HepG2 (cell line): ENCODE measurements around the gene ATP6V1C2.

Experiments
- EZH2 ChIP-seq: conservative IDR thresholded peaks from 2 replicates; pipeline ENCODE4 v1.6.1; 2012; ENCODE audit warnings: mild to moderate bottlenecking, low read depth, low read length, moderate library complexity
- KLF9 ChIP-seq: IDR thresholded peaks from 2 replicates; pipeline ENCODE4 v1.6.1; 2016; ENCODE audit warnings: low read depth
- MBNL3 ChIP-seq: fragments of 250-450 bp; sonication (Bioruptor Pico); conservative IDR thresholded peaks from 2 replicates; pipeline ENCODE4 v1.8.0; 2022; ENCODE audit warnings: mild to moderate bottlenecking, inconsistent platforms
- ONECUT2 ChIP-seq: sonication (generic); formaldehyde crosslinking; IDR thresholded peaks from 2 replicates; pipeline ENCODE4 v1.4.0; 2020; ENCODE audit warnings: missing genetic modification reagents
- PAWR ChIP-seq: sonication (generic); formaldehyde crosslinking; IDR thresholded peaks from 2 replicates; pipeline ENCODE4 v1.4.0; 2020; ENCODE audit warnings: missing genetic modification reagents, mild to moderate bottlenecking, borderline replicate concordance
- TAF1 ChIP-seq: sonication (generic); formaldehyde crosslinking; IDR thresholded peaks from 2 replicates; pipeline ENCODE4 v1.4.0; 2020; ENCODE audit warnings: missing genetic modification reagents
- TEAD2 ChIP-seq: sonication (generic); formaldehyde crosslinking; IDR thresholded peaks from 2 replicates; pipeline ENCODE4 v1.9.0; 2021; ENCODE audit warnings: missing genetic modification reagents
- U2AF1 ChIP-seq: fragments of 200-400 bp; formaldehyde crosslinking; optimal IDR thresholded peaks from 2 replicates; pipeline ENCODE3; 2017; ENCODE audit warnings: mild to moderate bottlenecking, low read depth, low read length
- ZKSCAN1 ChIP-seq: fragments of 150-350 bp; IDR thresholded peaks from 2 replicates; pipeline ENCODE4 v1.6.1; 2014; ENCODE audit warnings: low read length
- TF ChIP-seq, protein P1 (sequence below): sonication (generic); formaldehyde crosslinking; IDR thresholded peaks from 2 replicates; pipeline ENCODE4 v1.9.0; 2021; ENCODE audit warnings: missing genetic modification reagents, mild to moderate bottlenecking, borderline replicate concordance
- TF ChIP-seq, protein P2 (sequence below): sonication (generic); formaldehyde crosslinking; IDR thresholded peaks from 2 replicates; pipeline ENCODE4 v1.4.0; 2020; ENCODE audit warnings: missing genetic modification reagents, borderline replicate concordance
- TF ChIP-seq, protein P3 (sequence below), 2 experiments: IDR thresholded peaks; 2 replicates each; pipeline ENCODE4 v1.6.1; 2011 to 2012; ENCODE audit warnings: low read length in 2 of 2, borderline replicate concordance in 1 of 2, low read depth in 1 of 2, mild to moderate bottlenecking in 1 of 2, moderate library complexity in 1 of 2
- TF ChIP-seq, protein P4 (sequence below): sonication (generic); formaldehyde crosslinking; IDR thresholded peaks from 2 replicates; pipeline ENCODE4 v1.8.0; 2022; ENCODE audit warnings: mild to moderate bottlenecking, missing genetic modification reagents
- TF ChIP-seq, protein P5 (sequence below): sonication (generic); formaldehyde crosslinking; IDR thresholded peaks from 2 replicates; pipeline ENCODE4 v1.8.1; 2022; ENCODE audit warnings: mild to moderate bottlenecking, missing genetic modification reagents

DNA sequence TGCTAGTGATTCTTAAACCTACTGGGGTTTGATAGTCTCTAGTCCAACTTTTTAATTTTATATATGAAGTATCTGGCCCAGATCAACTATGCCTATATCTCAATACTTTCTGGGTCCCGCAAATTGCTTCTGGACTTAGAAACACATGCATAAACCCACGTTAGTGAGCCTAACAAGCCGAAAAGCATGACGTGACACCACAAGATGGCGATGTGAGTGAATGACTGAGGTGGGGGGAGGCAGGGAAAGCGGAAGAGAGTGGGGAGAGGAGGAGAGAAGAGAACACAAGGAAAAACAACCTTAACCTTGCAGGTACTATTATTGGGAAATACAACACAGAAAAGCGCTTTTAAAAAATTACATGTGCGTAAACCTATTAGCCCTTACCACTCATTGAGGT is 77.4 kb downstream of the ATP6V1C2 start:
- TF ChIP-seq, protein P1, sequence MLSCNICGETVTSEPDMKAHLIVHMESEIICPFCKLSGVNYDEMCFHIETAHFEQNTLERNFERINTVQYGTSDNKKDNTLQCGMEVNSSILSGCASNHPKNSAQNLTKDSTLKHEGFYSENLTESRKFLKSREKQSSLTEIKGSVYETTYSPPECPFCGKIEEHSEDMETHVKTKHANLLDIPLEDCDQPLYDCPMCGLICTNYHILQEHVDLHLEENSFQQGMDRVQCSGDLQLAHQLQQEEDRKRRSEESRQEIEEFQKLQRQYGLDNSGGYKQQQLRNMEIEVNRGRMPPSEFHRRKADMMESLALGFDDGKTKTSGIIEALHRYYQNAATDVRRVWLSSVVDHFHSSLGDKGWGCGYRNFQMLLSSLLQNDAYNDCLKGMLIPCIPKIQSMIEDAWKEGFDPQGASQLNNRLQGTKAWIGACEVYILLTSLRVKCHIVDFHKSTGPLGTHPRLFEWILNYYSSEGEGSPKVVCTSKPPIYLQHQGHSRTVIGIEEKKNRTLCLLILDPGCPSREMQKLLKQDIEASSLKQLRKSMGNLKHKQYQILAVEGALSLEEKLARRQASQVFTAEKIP (CRISPR knock-in tag) = no peak
- TF ChIP-seq EZH2 (no peak), MBNL3 (CRISPR knock-in tag) (no peak), TAF1 (CRISPR knock-in tag) (no peak), KLF9 (CRISPR knock-in tag) (no peak), ZKSCAN1 (no peak), TEAD2 (no peak), U2AF1 (no peak), PAWR (CRISPR knock-in tag) (no peak), ONECUT2 (no peak)
- TF ChIP-seq, protein P2, sequence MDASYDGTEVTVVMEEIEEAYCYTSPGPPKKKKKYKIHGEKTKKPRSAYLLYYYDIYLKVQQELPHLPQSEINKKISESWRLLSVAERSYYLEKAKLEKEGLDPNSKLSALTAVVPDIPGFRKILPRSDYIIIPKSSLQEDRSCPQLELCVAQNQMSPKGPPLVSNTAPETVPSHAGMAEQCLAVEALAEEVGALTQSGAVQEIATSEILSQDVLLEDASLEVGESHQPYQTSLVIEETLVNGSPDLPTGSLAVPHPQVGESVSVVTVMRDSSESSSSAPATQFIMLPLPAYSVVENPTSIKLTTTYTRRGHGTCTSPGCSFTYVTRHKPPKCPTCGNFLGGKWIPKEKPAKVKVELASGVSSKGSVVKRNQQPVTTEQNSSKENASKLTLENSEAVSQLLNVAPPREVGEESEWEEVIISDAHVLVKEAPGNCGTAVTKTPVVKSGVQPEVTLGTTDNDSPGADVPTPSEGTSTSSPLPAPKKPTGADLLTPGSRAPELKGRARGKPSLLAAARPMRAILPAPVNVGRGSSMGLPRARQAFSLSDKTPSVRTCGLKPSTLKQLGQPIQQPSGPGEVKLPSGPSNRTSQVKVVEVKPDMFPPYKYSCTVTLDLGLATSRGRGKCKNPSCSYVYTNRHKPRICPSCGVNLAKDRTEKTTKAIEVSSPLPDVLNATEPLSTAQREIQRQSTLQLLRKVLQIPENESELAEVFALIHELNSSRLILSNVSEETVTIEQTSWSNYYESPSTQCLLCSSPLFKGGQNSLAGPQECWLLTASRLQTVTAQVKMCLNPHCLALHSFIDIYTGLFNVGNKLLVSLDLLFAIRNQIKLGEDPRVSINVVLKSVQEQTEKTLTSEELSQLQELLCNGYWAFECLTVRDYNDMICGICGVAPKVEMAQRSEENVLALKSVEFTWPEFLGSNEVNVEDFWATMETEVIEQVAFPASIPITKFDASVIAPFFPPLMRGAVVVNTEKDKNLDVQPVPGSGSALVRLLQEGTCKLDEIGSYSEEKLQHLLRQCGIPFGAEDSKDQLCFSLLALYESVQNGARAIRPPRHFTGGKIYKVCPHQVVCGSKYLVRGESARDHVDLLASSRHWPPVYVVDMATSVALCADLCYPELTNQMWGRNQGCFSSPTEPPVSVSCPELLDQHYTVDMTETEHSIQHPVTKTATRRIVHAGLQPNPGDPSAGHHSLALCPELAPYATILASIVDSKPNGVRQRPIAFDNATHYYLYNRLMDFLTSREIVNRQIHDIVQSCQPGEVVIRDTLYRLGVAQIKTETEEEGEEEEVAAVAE (CRISPR knock-in tag) = no peak
- TF ChIP-seq, protein P3, sequence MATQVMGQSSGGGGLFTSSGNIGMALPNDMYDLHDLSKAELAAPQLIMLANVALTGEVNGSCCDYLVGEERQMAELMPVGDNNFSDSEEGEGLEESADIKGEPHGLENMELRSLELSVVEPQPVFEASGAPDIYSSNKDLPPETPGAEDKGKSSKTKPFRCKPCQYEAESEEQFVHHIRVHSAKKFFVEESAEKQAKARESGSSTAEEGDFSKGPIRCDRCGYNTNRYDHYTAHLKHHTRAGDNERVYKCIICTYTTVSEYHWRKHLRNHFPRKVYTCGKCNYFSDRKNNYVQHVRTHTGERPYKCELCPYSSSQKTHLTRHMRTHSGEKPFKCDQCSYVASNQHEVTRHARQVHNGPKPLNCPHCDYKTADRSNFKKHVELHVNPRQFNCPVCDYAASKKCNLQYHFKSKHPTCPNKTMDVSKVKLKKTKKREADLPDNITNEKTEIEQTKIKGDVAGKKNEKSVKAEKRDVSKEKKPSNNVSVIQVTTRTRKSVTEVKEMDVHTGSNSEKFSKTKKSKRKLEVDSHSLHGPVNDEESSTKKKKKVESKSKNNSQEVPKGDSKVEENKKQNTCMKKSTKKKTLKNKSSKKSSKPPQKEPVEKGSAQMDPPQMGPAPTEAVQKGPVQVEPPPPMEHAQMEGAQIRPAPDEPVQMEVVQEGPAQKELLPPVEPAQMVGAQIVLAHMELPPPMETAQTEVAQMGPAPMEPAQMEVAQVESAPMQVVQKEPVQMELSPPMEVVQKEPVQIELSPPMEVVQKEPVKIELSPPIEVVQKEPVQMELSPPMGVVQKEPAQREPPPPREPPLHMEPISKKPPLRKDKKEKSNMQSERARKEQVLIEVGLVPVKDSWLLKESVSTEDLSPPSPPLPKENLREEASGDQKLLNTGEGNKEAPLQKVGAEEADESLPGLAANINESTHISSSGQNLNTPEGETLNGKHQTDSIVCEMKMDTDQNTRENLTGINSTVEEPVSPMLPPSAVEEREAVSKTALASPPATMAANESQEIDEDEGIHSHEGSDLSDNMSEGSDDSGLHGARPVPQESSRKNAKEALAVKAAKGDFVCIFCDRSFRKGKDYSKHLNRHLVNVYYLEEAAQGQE (IDR thresholded peaks at IDR 0.05; ENCODE audit: borderline replicate concordance in 1 of 2, low read depth in 1 of 2, low read length in 2 of 2) = no peak
- TF ChIP-seq, protein P4, sequence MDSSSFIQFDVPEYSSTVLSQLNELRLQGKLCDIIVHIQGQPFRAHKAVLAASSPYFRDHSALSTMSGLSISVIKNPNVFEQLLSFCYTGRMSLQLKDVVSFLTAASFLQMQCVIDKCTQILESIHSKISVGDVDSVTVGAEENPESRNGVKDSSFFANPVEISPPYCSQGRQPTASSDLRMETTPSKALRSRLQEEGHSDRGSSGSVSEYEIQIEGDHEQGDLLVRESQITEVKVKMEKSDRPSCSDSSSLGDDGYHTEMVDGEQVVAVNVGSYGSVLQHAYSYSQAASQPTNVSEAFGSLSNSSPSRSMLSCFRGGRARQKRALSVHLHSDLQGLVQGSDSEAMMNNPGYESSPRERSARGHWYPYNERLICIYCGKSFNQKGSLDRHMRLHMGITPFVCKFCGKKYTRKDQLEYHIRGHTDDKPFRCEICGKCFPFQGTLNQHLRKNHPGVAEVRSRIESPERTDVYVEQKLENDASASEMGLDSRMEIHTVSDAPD = no peak
- TF ChIP-seq, protein P5, sequence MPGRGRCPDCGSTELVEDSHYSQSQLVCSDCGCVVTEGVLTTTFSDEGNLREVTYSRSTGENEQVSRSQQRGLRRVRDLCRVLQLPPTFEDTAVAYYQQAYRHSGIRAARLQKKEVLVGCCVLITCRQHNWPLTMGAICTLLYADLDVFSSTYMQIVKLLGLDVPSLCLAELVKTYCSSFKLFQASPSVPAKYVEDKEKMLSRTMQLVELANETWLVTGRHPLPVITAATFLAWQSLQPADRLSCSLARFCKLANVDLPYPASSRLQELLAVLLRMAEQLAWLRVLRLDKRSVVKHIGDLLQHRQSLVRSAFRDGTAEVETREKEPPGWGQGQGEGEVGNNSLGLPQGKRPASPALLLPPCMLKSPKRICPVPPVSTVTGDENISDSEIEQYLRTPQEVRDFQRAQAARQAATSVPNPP (CRISPR knock-in tag) = no peak
